K562 (cell line): Measurements from ENCODE around the gene KCNAB2. TPM values are rescaled to one million over a fixed set of nuclear protein-coding genes. Genes with fewer than 3 reads are reported as not detected.

Experiments
- ATAC-seq: fragments of 200-7000 bp; cut with Tn5 transposase; 3 replicates; pipeline ENCODE4 v1.9.1; 2020; ENCODE audit warnings: moderate library complexity
- BruUV-seq: library from RNA; stranded (reverse); fragments of 400-500 nt; replicated peaks from 2 replicates; lab custom pipeline; 2021; lab: Mats Ljungman, UMichigan
- CTCF ChIA-PET: fragments of 300-600 bp; formaldehyde crosslinking; extraction: SDS; loops from one replicate; lab custom pipeline; 2021; ENCODE audit warnings: low intra/inter-chr PET ratio; lab: Yijun Ruan, JAX
- POLR2A ChIA-PET: fragments of 300-600, 350-650 bp; sonication (Branson Sonifier 250); formaldehyde crosslinking; extraction: SDS; loops from one replicate; lab custom pipeline; 2021; ENCODE audit warnings: antibody characterized with exemption, inconsistent platforms; lab: Yijun Ruan, JAX
- DNase-seq, 4 experiments: peaks; one replicate each; pipeline versions ENCODE4 v3.0.0 to v3.0.0-alpha.2; 2011 to 2018; ENCODE audit warnings: low spot score in 3 of 4, mixed read lengths in 3 of 4; ENCODE audit errors: extremely low read depth in 1 of 4
- FAIRE-seq: peaks from 2 replicates; lab custom pipeline; 2011; peaks lifted over from hg19 to GRCh38; lab: Jason Lieb, UNC
- H2AFZ ChIP-seq: 2 replicates; pipeline ENCODE4 v1.6.0; 2011; ENCODE audit warnings: low read depth, low read length, control low read depth, inconsistent platforms
- H3K27ac ChIP-seq: fragments of 200-600 bp; 3 replicates; pipeline ENCODE4 v1.8.0; 2011; ENCODE audit warnings: low read depth, mild to moderate bottlenecking, control low read depth, inconsistent platforms, low read length, moderate library complexity, mixed read lengths; ENCODE audit errors: extremely low read depth
- H3K27me3 ChIP-seq, 2 experiments: fragments of 300-600 bp in 1 of 2; 2 replicates in 1 of 2; 3 replicates in 1 of 2; pipeline versions ENCODE4 v1.6.0 to v1.8.0; 2011; ENCODE audit warnings: inconsistent platforms in 2 of 2, low read length in 2 of 2, mild to moderate bottlenecking in 1 of 2, mixed read lengths in 1 of 2, moderate library complexity in 1 of 2; ENCODE audit not compliant: control insufficient read depth in 2 of 2, insufficient read depth in 2 of 2
- H3K36me3 ChIP-seq: fragments of 300-600 bp; 3 replicates; pipeline ENCODE4 v1.8.0; 2011; ENCODE audit warnings: mild to moderate bottlenecking, low read length, inconsistent platforms; ENCODE audit not compliant: control insufficient read depth, insufficient read depth
- H3K4me1 ChIP-seq, 2 experiments: fragments of 200-600 bp in 1 of 2; replicated peaks in 1 of 2; 2 replicates in 1 of 2; 3 replicates in 1 of 2; pipeline versions ENCODE4 v1.5.1 to v1.8.0; 2011; ENCODE audit warnings: inconsistent platforms in 2 of 2, low read length in 2 of 2, mild to moderate bottlenecking in 1 of 2, mixed read lengths in 1 of 2, moderate library complexity in 1 of 2; ENCODE audit not compliant: control insufficient read depth in 2 of 2, insufficient read depth in 2 of 2
- H3K4me2 ChIP-seq: 2 replicates; pipeline ENCODE4 v1.6.1; 2011; ENCODE audit warnings: low read length, control low read depth, inconsistent platforms, mixed read lengths; ENCODE audit not compliant: insufficient read depth
- H3K4me3 ChIP-seq: fragments of 200-600 bp; sonication (generic), shearing (Covaris generic); 2 replicates; pipeline ENCODE4 v1.5.1; 2016; ENCODE audit warnings: control low read depth, inconsistent platforms
- H3K79me2 ChIP-seq: fragments of 200-600 bp; 3 replicates; pipeline ENCODE4 v1.8.0; 2011; ENCODE audit warnings: low read length, inconsistent platforms; ENCODE audit not compliant: control insufficient read depth, insufficient read depth
- H3K9ac ChIP-seq, 2 experiments: 2 replicates each; pipeline versions ENCODE4 v1.6.0 to v1.6.1; 2011; ENCODE audit warnings: low read depth in 2 of 2, low read length in 2 of 2, control low read depth in 1 of 2, inconsistent platforms in 1 of 2, mild to moderate bottlenecking in 1 of 2, mixed read lengths in 1 of 2; ENCODE audit not compliant: insufficient read depth in 1 of 2
- H3K9me1 ChIP-seq: one replicate; pipeline ENCODE4 v1.6.0; 2011; ENCODE audit warnings: inconsistent platforms, mild to moderate bottlenecking, low read length, moderate library complexity; ENCODE audit not compliant: control insufficient read depth, insufficient read depth
- H3K9me3 ChIP-seq: replicated peaks from 2 replicates; pipeline ENCODE4 v1.5.1; 2011; ENCODE audit warnings: low read depth, low read length, inconsistent platforms; ENCODE audit not compliant: control insufficient read depth, insufficient read depth
- H4K20me1 ChIP-seq: replicated peaks from 2 replicates; pipeline ENCODE4 v1.6.1; 2011; ENCODE audit warnings: low read length, inconsistent platforms, mixed read lengths; ENCODE audit not compliant: control insufficient read depth, insufficient read depth
- HDAC2 ChIP-seq: fragments of 450-650 bp; IDR thresholded peaks from 2 replicates; pipeline ENCODE4 v1.6.1; 2016; ENCODE audit warnings: mild to moderate bottlenecking
- KDM1A ChIP-seq, 2 experiments: fragments of 450-650 bp; IDR thresholded peaks; 2 replicates each; pipeline ENCODE4 v1.6.1; 2016; ENCODE audit warnings: mild to moderate bottlenecking in 2 of 2
- MAFG ChIP-seq: fragments of 450-650 bp; conservative IDR thresholded peaks from 2 replicates; pipeline ENCODE4 v1.6.1; 2016; ENCODE audit warnings: missing genetic modification characterization, missing compliant biosample characterization
- MAFK ChIP-seq: IDR thresholded peaks from 2 replicates; pipeline ENCODE4 v1.6.1; 2011; ENCODE audit warnings: low read length, improper control_type of control experiment
- NFE2 ChIP-seq: IDR thresholded peaks from 2 replicates; pipeline ENCODE4 v1.6.1; 2014; ENCODE audit warnings: antibody characterized with exemption, low read depth
- RCOR1 ChIP-seq, 2 experiments: IDR thresholded peaks; 2 replicates each; pipeline ENCODE4 v1.6.1; 2012; ENCODE audit warnings: low read depth in 2 of 2, low read length in 2 of 2, borderline replicate concordance in 1 of 2, improper control_type of control experiment in 1 of 2
- SRSF1 ChIP-seq: fragments of 200-400 bp; formaldehyde crosslinking; IDR thresholded peaks from 2 replicates; pipeline ENCODE4 v1.6.1; 2017; ENCODE audit warnings: mild to moderate bottlenecking, low read depth, low read length, moderate library complexity
- WGBS: fragments of 100-300 bp; shearing (Covaris generic); methylation state at CpG from one replicate; pipeline ENCODE4 v1.1.6; 2016; ENCODE audit warnings: low coverage, mixed read lengths; ENCODE audit not compliant: insufficient coverage; ENCODE audit errors: missing lambda C conversion rate; 5-methylcytosine and 5-hydroxymethylcytosine counted together
- in situ Hi-C: fragments of 300-500 bp; cut with MboI; formaldehyde crosslinking; loops from 4 replicates; pipeline ENCODE4 v1.15.0; 2018; ENCODE audit warnings: inconsistent platforms, mixed read lengths
- intact Hi-C: fragments of 100-400 bp; cut with micrococcal nuclease; formaldehyde crosslinking; loops from 2 replicates; pipeline ENCODE4 v1.14.2; 2022
- polyA plus RNA-seq, 8 experiments: library from polyadenylated mRNA; depleted of rRNA in 4 of 8; stranded (reverse) in 5 of 8; unstranded in 3 of 8; fragments of >200 nt; fragmentation: Nextera tagmentation in 2 of 8; fragmentation: Illumina TruSeq in 1 of 8; extraction: Ambion mirVana in 2 of 8; extraction: Trizol in 1 of 8; gene quantifications; 2 replicates each; pipeline versions ENCODE4 v1.2.1 to v1.2.3, GENCODE V29; 2011 to 2014; ENCODE audit warnings: inconsistent platforms in 1 of 8, missing spikeins in 1 of 8
- total RNA-seq, 7 experiments: library from RNA; depleted of rRNA in 6 of 7; stranded (reverse); fragments of >200 nt in 6 of 7; fragmentation: Illumina TruSeq in 2 of 7; extraction: Trizol in 2 of 7; gene quantifications; 2 replicates each; pipeline versions ENCODE4 v1.2.1 to v1.2.3, GENCODE V29; 2011 to 2021; ENCODE audit warnings: low replicate concordance in 1 of 7

Gene KCNAB2
- total and polyA plus RNA-seq, 9 of the 15 experiments (the other 6 are each of a cell fraction or from before 2014, with no cell fraction given), result 1.8 to 15.8 (median 7.1) TPM

- BruUV-seq, result no TSS peak
- Histone ChIP-seq H3K79me2 (no peaks in the 10 kb centered on the region), H3K9me1 (no peaks in the 10 kb centered on the region)
- TF ChIP-seq MAFG (tag), result 0 out of 2 replicates have a peak, but pooled peaks have one; percentile 10
- TF ChIP-seq NFE2, result 0 out of 2 replicates have a peak, but pooled peaks have one; percentile 15
- TF ChIP-seq HDAC2, result peak; percentile 44; the same call in 1 of the 2 replicates
- no peak for TF ChIP-seq SRSF1
- TF ChIP-seq KDM1A (IDR thresholded peaks at IDR 0.05), result peak; percentile 82 to 92
- peak in 1 of 2 experiments; percentile 60; a peak in 2 of 4 replicates for TF ChIP-seq RCOR1 (IDR thresholded peaks at IDR 0.05; ENCODE audit: borderline replicate concordance in 1 of 2, low read depth in 2 of 2, low read length in 2 of 2)
- no peak for TF ChIP-seq MAFK
- TF ChIP-seq, all 486 proteins: peak for 5
- Histone ChIP-seq H3K9ac (no peak overlapping the region), H3K4me2 (no peak overlapping the region), H3K36me3 (no peaks in the 10 kb centered on the region), H3K27ac (no peak overlapping the region), H4K20me1 (peaks cover 50% of the 10 kb centered on the region), H3K27me3 (peaks cover 75 to 86% of the 10 kb centered on the region in 2 experiments), H2AFZ (no peak overlapping the region), H3K4me1 (peaks cover 0 to 12% of the 10 kb centered on the region in 2 experiments; a peak in 1 of 5 replicates), H3K4me3 (no peak overlapping the region), H3K9me3 (no peaks in the 10 kb centered on the region)
- CTCF ChIA-PET, result no interaction called here
- intact Hi-C loops, result no loop called here
- peak; percentile 15 for FAIRE-seq
- under 1% methylated on average over 12 of the region's 12 CpGs for whole genome bisulfite sequencing
- DNase-seq, result no peak
- ATAC-seq, result no peak
- POLR2A ChIA-PET, result interaction anchor here (0.7 to 1.9 kb wide), 7 partner anchors 8 to 158 kb away, joined by 3 to 7 read pairs (median 5); no protein-coding TSS in a partner anchor
- in situ Hi-C loops, result no loop called here
Measured at GRCh38 chr1:6083801-6084446, 38.2 kb downstream of the KCNAB2 start.
